ENCODE measurements around the gene ATP9B.

ATP9B gene, protein sequence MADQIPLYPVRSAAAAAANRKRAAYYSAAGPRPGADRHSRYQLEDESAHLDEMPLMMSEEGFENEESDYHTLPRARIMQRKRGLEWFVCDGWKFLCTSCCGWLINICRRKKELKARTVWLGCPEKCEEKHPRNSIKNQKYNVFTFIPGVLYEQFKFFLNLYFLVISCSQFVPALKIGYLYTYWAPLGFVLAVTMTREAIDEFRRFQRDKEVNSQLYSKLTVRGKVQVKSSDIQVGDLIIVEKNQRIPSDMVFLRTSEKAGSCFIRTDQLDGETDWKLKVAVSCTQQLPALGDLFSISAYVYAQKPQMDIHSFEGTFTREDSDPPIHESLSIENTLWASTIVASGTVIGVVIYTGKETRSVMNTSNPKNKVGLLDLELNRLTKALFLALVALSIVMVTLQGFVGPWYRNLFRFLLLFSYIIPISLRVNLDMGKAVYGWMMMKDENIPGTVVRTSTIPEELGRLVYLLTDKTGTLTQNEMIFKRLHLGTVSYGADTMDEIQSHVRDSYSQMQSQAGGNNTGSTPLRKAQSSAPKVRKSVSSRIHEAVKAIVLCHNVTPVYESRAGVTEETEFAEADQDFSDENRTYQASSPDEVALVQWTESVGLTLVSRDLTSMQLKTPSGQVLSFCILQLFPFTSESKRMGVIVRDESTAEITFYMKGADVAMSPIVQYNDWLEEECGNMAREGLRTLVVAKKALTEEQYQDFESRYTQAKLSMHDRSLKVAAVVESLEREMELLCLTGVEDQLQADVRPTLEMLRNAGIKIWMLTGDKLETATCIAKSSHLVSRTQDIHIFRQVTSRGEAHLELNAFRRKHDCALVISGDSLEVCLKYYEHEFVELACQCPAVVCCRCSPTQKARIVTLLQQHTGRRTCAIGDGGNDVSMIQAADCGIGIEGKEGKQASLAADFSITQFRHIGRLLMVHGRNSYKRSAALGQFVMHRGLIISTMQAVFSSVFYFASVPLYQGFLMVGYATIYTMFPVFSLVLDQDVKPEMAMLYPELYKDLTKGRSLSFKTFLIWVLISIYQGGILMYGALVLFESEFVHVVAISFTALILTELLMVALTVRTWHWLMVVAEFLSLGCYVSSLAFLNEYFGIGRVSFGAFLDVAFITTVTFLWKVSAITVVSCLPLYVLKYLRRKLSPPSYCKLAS

GRCh38 chr18:79068937-79069716, at the start of gene ATP9B:
ATP9B (plus strand) TSS chr18:79069394; CDS start chr18:79069411, 17 bp downstream.
- peak; percentile 98 for DNase-seq

DNA sequence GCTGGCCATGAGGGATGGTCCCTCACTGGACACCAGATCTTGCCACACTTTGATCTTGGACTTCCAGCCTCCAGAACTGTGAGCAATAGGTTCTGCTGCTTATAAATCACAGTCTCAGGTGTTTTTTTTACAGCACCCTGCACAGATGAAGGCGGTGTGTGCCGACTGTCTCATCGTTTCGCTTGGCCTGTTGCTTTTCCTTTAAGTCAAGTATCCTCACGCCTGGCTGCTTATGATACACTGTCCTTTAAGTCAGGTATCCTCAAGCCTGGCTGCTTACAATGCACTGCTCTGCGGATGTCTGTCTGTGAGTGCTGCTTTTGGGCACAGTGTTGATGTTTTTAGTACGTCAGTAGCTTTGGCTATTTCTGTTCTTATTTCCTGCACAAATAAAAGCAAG, 49.3 kb upstream of the ATP9B start:
- DNase-seq, result no peak

GRCh38 chr18:79022603-79023002, 46.6 kb upstream of the ATP9B start:
- DNase-seq, result no peak

DNA sequence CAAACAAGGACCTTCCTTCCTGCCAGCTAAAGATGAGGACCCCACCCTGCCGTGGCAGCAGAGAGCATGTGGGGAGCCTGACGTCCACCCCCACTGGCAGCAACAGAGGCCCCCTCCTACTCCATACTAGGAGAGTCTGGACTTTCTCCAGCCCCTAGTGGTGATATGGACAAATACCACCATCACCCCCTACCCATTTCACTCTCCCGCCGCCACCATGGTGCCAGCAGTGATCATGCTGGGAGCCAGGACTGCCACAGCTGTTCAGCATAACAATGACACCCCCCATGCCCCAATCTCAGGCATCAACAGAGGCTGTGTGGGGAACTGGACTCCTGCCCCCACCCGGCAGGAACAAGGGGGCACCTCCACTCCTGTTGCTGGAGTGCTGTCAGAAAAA, 42.7 kb upstream of the ATP9B start:
- DNase-seq, result no peak

DNA sequence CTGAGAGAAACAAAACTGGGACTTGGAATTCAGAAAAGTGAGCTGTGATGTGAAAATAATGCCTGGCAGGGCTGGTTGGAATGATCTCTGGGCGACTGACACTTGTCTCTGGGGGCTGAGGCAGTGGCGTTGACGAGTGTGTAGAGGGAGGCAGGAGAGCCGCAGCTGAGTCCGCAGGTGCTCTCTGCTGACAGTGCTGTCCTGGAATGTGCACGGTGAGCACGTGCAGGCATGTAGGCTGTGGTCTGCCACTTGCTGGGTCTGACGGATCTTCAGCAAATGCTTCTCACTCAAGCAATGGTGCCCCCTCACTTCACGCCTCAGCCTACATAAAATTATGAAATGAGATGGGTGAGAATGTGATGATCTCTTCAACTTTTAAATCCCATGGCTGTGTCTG, 38.5 kb upstream of the ATP9B start:
- DNase-seq, result no peak

- DNase-seq, result no peak
These were observed 26.9 kb upstream of the ATP9B start for GRCh38 chr18:79042276-79042675.

DNA sequence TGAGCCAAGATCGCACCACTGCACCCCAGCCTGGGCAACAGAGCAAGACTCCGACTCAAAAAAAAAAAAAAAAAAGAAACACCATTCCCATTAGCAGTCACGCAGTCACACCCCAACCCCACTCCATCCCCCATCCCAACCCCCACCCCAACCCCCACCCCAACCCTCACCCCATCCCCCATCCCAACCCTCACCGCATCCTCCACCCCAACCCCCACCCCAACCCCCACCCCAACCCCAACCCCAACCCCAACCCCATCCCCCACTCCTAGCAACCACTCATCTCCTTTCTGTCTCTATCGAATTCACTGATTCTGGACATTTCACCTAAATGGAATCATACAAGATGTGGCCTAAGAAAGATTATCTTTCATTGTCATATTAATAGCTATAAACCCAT, 25.9 kb upstream of the ATP9B start:
- DNase-seq, result no peak

DNA sequence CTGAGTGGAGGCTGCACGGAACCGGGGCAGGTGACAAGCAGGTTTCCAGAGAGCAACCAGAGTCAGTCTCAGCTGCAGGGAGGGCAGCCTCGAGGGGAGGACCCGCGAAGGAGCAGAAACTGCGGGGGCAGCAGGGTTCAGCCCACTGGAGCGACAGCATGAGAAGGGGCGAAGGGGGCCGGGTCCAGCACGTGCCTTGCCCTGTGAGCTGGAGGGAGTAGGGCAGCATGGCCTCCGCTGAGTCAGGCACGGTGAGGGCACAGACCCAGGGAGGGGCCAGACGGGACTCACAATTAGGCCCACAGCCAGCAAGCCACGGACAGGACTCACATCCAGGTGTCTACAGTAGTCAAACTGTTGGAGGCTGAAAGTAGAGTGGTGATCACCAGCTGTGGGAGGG, 22.7 kb upstream of the ATP9B start:
- no peak for DNase-seq

DNA sequence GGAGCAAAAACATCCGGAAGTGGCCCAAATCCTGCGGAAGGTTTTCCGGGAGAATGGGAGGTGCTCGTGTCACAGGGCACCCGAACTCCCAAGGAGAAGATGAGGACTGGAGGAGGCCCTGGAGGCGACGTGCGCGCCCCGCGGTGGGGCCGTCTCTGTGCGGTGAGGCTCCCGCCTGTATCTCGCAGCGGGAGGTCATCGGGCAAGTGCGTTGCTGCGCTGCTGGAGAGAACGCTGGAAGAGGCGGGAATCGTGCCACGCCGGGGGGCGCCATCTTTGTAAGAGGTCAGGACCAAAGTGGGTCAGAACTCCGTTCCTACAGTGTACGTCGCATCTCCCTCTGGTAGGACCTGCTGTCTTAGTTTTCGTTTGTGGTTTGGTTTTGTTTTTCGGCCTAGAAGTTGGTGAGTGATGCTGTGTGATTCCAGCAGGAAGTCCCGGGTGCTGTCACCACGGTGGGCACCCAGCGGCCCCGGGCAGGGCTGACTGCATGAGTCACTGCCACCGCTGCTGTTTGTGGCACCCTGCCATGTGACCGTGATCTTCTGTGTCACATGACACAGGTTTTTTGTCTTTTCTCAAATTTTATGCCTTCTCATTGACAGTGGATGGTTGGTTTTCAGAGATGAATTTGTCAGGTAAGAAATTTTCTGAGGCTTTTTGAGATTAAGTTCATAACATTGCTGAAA, 21.5 kb upstream of the ATP9B start:
- DNase-seq, result no peak

DNA sequence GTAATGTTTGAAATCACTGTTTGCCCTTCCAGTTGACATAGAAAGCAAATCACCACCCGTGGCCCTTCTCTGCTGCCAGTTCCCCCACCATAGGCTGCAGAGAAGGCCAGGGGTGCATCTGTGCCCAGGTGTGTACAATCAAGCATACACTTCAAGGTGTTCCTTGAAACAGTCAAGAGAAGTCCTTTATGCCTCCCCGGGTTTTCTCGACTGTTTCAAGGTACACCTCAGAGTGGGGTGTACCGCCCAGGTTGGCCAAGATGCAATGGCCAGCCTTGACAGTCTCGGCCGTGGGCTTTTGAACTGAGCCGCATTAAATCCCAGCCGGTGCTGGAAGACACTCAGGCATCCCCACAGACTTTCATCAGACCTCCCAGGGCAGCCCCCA, 21.0 kb upstream of the ATP9B start:
- DNase-seq, result no peak

DNA sequence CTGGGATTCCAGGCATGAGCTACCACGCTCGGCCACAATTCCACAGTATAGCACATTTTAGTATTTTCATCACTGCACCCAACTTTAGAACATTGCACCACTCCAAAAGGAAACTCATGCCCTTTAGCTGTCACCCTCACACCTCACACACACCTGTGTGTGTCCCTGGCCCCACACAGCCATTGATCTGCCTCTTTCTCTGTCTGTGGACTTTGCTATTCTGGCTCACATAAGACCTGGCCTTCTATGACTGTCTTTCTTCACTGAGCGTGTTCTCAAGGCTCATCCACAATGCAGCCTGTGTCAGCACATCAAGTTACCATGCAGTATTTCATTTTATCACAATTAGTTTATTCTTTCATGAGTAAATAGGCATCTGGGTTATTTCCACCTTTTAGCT, 19.7 kb upstream of the ATP9B start:
- DNase-seq, result no peak

DNA sequence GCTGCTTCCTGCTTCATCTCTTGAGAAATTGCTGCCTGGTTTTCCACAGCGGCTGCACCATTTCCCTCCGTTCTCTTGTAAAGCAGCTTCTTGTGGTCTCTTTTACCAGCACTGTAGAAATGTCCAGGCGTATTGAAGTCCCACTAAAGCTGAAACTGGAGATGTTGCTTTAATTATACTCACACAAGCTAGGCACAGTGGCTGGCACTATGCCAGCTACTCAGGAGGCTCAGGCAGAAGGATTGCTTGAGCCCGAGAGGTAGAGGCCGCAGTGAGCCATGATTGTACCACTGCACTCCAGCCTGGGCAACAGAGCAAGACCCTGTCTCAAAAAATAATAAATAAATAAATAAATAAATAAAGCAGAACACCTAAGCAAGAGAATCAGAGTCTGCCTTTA, 19.2 kb upstream of the ATP9B start:
- DNase-seq, result no peak

DNA sequence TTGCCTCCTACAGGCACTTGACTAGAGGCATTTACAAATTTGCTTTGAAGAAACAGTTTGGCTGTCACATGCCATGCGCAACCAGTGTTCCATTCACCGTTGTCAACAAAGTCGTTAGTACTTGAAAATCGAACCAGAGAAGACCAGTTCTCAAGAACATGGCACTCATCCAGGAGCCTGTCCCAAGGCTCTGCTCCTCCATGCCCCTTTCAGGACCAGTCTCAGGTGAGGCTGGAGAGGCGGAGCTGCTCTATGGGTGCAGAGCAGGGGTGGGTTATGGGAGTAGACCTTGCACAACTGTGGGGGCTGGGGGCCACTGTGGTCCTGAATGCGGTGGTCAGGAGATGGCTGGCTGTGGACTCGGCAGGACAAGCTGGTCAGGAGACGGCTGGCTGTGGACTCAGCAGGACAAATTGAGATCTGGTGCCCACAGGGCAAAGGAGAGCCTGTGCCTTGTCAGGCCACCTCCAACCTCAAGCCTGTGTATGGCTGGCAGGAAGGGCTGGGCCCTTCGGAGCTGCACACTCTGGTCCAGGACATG, 12.3 kb upstream of the ATP9B start:
- no peak for DNase-seq

- no peak for DNase-seq
These were observed 11.2 kb upstream of the ATP9B start for GRCh38 chr18:79058007-79058406.

DNA sequence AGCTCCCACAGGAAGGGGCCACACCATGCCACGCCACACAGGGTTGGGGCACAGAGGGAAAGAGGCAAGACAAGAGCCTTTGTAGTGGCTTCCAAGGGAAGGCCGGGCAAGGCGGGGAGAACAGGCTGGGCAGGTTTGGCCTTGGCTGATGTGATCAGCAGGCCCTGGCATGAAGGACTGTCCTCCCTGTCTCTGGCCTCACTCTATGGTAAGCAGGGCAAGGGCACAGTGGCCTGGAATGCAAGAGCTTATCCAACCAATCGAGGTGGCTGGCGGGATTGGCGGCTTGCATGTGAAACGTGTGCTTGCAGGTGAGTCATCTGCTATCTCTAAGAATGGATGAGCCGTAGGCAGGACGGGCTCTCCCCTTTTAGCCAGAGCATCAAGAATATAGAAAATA, 6.4 kb upstream of the ATP9B start:
- no peak for DNase-seq

GRCh38 chr18:79064228-79064627, 5.0 kb upstream of the ATP9B start:
- DNase-seq, result no peak

GRCh38 chr18:79065802-79066201, 3.4 kb upstream of the ATP9B start:
- DNase-seq, result no peak

DNA sequence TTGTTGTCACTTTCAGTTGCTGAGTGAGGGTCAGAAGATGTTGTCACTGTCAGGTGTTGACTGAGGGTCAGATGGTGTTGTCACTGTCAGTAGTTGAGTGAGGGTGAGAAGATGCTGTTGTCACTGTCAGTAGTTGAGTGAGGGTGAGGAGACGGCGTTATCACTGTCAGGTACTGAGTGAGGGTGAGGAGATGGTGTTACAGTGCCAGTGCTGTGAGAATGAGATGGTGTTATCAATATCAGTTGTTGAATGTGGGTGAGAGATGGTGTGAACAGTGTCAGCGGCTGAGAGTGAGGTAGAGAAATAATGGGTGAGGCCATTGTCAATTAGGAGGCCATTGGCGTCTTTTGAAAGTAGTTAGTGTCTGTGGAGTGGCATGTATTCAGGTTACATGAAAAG, 1.6 kb upstream of the ATP9B start:
- DNase-seq, result no peak

GRCh38 chr18:79068341-79068936, 755 bp upstream of the ATP9B start:
- DNase-seq, result peak; percentile 19

DNA sequence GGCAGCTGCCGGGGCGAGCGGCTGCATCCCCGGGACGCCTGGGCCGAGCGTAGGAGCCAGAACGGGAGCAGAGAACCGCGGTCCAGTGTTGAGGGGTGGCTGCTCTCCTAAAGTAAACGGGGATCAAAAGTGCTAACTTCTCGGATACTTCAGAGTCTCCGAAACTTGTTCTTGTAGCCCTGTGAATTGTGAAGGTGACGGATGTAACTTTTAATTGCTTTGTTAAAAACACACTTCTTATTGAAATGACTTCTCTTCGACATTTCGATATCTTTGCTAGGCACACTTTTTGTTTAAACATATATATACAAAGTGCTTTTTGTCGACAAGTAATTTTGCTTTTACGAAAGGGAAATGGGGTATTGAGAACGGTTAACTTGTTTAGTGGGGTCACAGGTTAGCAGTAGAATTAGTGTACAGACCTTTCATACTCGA, 540 bp downstream of the ATP9B start:
- DNase-seq, result peak; percentile 2

GRCh38 chr18:79070486-79070885, 1.3 kb downstream of the ATP9B start:
- DNase-seq, result no peak

All from fibroblast of skin of right biceps (primary cell).